K562 (cell line): ENCODE results near the gene POLR2A.

ENCODE experiments used
- CAMTA2 ChIP-seq: fragments of 250-450 bp; sonication (Bioruptor Pico); conservative IDR thresholded peaks from 2 replicates; pipeline ENCODE4 v1.5.1; 2022
- EZH2 ChIP-seq: IDR thresholded peaks from 2 replicates; pipeline ENCODE4 v1.6.1; 2012; ENCODE audit warnings: low read depth, mild to moderate bottlenecking, inconsistent platforms, low read length, borderline replicate concordance
- SRF ChIP-seq, 2 experiments: fragments of 250-450, 450-650 bp in 1 of 2; sonication (Bioruptor Pico) in 1 of 2; sonication (generic) in 1 of 2; formaldehyde crosslinking; IDR thresholded peaks; 2 replicates each; pipeline versions ENCODE4 v1.5.0 to v1.5.1; 2020 to 2022; ENCODE audit warnings: mild to moderate bottlenecking in 1 of 2, missing genetic modification reagents in 1 of 2
- ZC3H11A ChIP-seq: IDR thresholded peaks from 2 replicates; pipeline ENCODE4 v1.6.1; 2012; ENCODE audit warnings: low read depth, low read length, improper control_type of control experiment
- ZNF140 ChIP-seq: fragments of 250-450 bp; sonication (Bioruptor Pico); IDR thresholded peaks from 2 replicates; pipeline ENCODE4 v1.8.0; 2021; ENCODE audit warnings: moderate library complexity, mild to moderate bottlenecking, inconsistent platforms

GRCh38 chr17:7499161-7499560, 15.0 kb downstream of the POLR2A start:
- no peak for TF ChIP-seq ZC3H11A
- no peak for TF ChIP-seq CAMTA2 (CRISPR knock-in tag)
- TF ChIP-seq ZNF140 = no peak
- TF ChIP-seq SRF (CRISPR knock-in tag; IDR thresholded peaks at IDR 0.05) = no peak
- no peak for TF ChIP-seq EZH2
